Natural killer cell (primary cell): ENCODE data around the gene PRPF6. TPM values are rescaled to one million over a fixed set of nuclear protein-coding genes. Genes with fewer than 3 reads are reported as not detected.

Experiments
- ATAC-seq, 3 donors: fragments of 150-1000 bp in 2 of 3; fragments of 200-7000 bp in 1 of 3; cut with Tn5 transposase; 1 replicate in 1 of 3; 2 replicates in 2 of 3; pipeline ENCODE4 v1.10.0; 2021; ENCODE audit warnings: mild to moderate bottlenecking in 2 of 3, moderate library complexity in 2 of 3
- DNase-seq, 2 donors: peaks; one replicate each; pipeline versions ENCODE4 v3.0.0 to v3.0.0-alpha.2; 2013 to 2021; ENCODE audit warnings: mixed read lengths in 1 of 2
- H3K27ac ChIP-seq: one replicate; pipeline ENCODE4 v1.5.1; 2013; ENCODE audit warnings: mild to moderate bottlenecking, low read length
- H3K27me3 ChIP-seq: one replicate; pipeline ENCODE4 v1.6.1; 2013; ENCODE audit warnings: low read length; ENCODE audit not compliant: control insufficient read depth, insufficient read depth
- H3K36me3 ChIP-seq: one replicate; pipeline ENCODE4 v1.6.1; 2013; ENCODE audit warnings: low read length; ENCODE audit not compliant: control insufficient read depth, insufficient read depth
- H3K4me1 ChIP-seq: one replicate; pipeline ENCODE4 v1.6.1; 2013; ENCODE audit warnings: low read length; ENCODE audit not compliant: control insufficient read depth, insufficient read depth
- H3K4me3 ChIP-seq: one replicate; pipeline ENCODE4 v1.5.1; 2013; ENCODE audit warnings: low read length
- H3K9me3 ChIP-seq: one replicate; pipeline ENCODE4 v1.6.1; 2013; ENCODE audit warnings: low read length; ENCODE audit not compliant: control insufficient read depth, insufficient read depth
- H3K27ac Mint-ChIP-seq, 2 donors: one replicate each; pipeline ENCODE4 v1.8.0; 2022; ENCODE audit warnings: mild to moderate bottlenecking in 2 of 2, mixed read lengths in 2 of 2, moderate library complexity in 1 of 2
- H3K27me3 Mint-ChIP-seq, 2 donors: one replicate each; pipeline ENCODE4 v1.8.0; 2022; ENCODE audit warnings: low read depth in 2 of 2, mixed read lengths in 2 of 2
- H3K36me3 Mint-ChIP-seq: one replicate; pipeline ENCODE4 v1.8.0; 2022; ENCODE audit warnings: mixed read lengths
- H3K4me1 Mint-ChIP-seq, 2 donors: one replicate each; pipeline ENCODE4 v1.8.0; 2022; ENCODE audit warnings: mixed read lengths in 2 of 2
- H3K4me3 Mint-ChIP-seq: one replicate; pipeline ENCODE4 v1.8.0; 2022; ENCODE audit warnings: mild to moderate bottlenecking, moderate library complexity, mixed read lengths
- H3K9me3 Mint-ChIP-seq, 2 donors: one replicate each; pipeline ENCODE4 v1.8.0; 2022; ENCODE audit warnings: mixed read lengths in 2 of 2
- CTCF ChIP-seq: fragments of 200-600 bp; IDR thresholded peaks from one replicate; pipeline ENCODE4 v1.8.0; 2022; ENCODE audit warnings: antibody characterized with exemption
- WGBS: methylation state at CpG from one replicate; pipeline ENCODE4 v1.1.7; 2013; ENCODE audit warnings: missing lambda C conversion rate; ENCODE audit not compliant: insufficient coverage; 5-methylcytosine and 5-hydroxymethylcytosine counted together
- intact Hi-C: fragments of 100-400 bp; cut with micrococcal nuclease; formaldehyde crosslinking; loops from one replicate; pipeline ENCODE4 v1.14.2; 2022
- total RNA-seq, 4 donors: library from RNA; stranded (reverse); fragments of 120-200 nt in 1 of 4; gene quantifications; one replicate each; pipeline versions ENCODE4 v1.2.3 to v1.2.4, GENCODE V29; 2013 to 2022

The PRPF6 gene
- total RNA-seq, 3 donors from 2014 or later (not counting 1 experiment from before 2014, with no cell fraction given), result 52.7 to 63.0 (median 55.0) TPM

GRCh38 chr20:64000906-64001305 is 20.0 kb downstream of the PRPF6 start:
- Histone ChIP-seq H3K9me3 (no peaks in the 10 kb centered on the region), H3K4me1 (no peaks in the 10 kb centered on the region), H3K4me3 (no peak overlapping the region), H3K27me3 (no peaks in the 10 kb centered on the region), H3K27ac (no peak overlapping the region), H3K36me3 (peaks cover 70% of the 10 kb centered on the region)
- DNase-seq (no peak), ATAC-seq (no peak)
- intact Hi-C loops, result no loop called here
- no peak overlapping the region for H3K4me3 Mint-ChIP-seq
- H3K36me3 Mint-ChIP-seq, result no peaks in the 10 kb centered on the region
- peaks cover 0 to 4% of the 10 kb centered on the region in 2 donors for H3K4me1 Mint-ChIP-seq
- H3K27ac Mint-ChIP-seq, result no peak overlapping the region
- H3K9me3 Mint-ChIP-seq, result no peaks in the 10 kb centered on the region
- TF ChIP-seq CTCF, result no peak
- no peaks in the 10 kb centered on the region for H3K27me3 Mint-ChIP-seq
- 98% methylated on average over 12 of the region's 12 CpGs for WGBS

GRCh38 chr20:64001607-64002011 is 20.7 kb downstream of the PRPF6 start:
- peaks cover 0 to 4% of the 10 kb centered on the region in 2 donors for H3K4me1 Mint-ChIP-seq
- H3K36me3 ChIP-seq, result peaks cover 65% of the 10 kb centered on the region
- H3K4me3 ChIP-seq, result no peak overlapping the region
- TF ChIP-seq CTCF, result no peak
- no peaks in the 10 kb centered on the region for H3K27me3 ChIP-seq
- no peaks in the 10 kb centered on the region for H3K36me3 Mint-ChIP-seq
- H3K27ac ChIP-seq, result no peak overlapping the region
- H3K4me3 Mint-ChIP-seq, result no peak overlapping the region
- intact Hi-C loops, result no loop called here
- WGBS, result 96% methylated on average over 11 of the region's 11 CpGs
- H3K4me1 ChIP-seq, result no peaks in the 10 kb centered on the region
- no peaks in the 10 kb centered on the region for H3K9me3 ChIP-seq
- H3K27me3 Mint-ChIP-seq, result no peaks in the 10 kb centered on the region
- DNase-seq (no peak), ATAC-seq (no peak)
- H3K27ac Mint-ChIP-seq, result no peak overlapping the region
- H3K9me3 Mint-ChIP-seq, result no peaks in the 10 kb centered on the region

GRCh38 chr20:64003960-64004725 is 23.2 kb downstream of the PRPF6 start:
- no peaks in the 10 kb centered on the region for H3K4me1 ChIP-seq
- 97% methylated on average over 7 of the region's 7 CpGs for WGBS
- TF ChIP-seq CTCF, result no peak
- intact Hi-C loops, result no loop called here
- no peaks in the 10 kb centered on the region for H3K9me3 Mint-ChIP-seq
- H3K27me3 Mint-ChIP-seq, result no peaks in the 10 kb centered on the region
- no peak overlapping the region for H3K4me3 ChIP-seq
- peaks cover 59% of the 10 kb centered on the region for H3K36me3 ChIP-seq
- DNase-seq, result no peak
- H3K4me3 Mint-ChIP-seq, result no peak overlapping the region
- H3K27ac ChIP-seq, result no peak overlapping the region
- peaks cover 0 to 5% of the 10 kb centered on the region in 2 donors for H3K4me1 Mint-ChIP-seq
- no peaks in the 10 kb centered on the region for H3K36me3 Mint-ChIP-seq
- no peak for ATAC-seq
- no peaks in the 10 kb centered on the region for H3K27me3 ChIP-seq
- no peak overlapping the region for H3K27ac Mint-ChIP-seq
- peaks cover 3% of the 10 kb centered on the region for H3K9me3 ChIP-seq

GRCh38 chr20:64005394-64005793 is 24.5 kb downstream of the PRPF6 start:
- WGBS, result 65% methylated on average over 6 of the region's 6 CpGs
- no peak for DNase-seq
- no peak overlapping the region for H3K4me3 Mint-ChIP-seq
- H3K4me1 Mint-ChIP-seq, result peaks cover 10 to 16% of the 10 kb centered on the region in 2 donors
- peaks cover 53% of the 10 kb centered on the region for H3K36me3 ChIP-seq
- peaks cover 3% of the 10 kb centered on the region for H3K9me3 ChIP-seq
- no peaks in the 10 kb centered on the region for H3K9me3 Mint-ChIP-seq
- H3K27me3 Mint-ChIP-seq, result no peaks in the 10 kb centered on the region
- no peaks in the 10 kb centered on the region for H3K27me3 ChIP-seq
- intact Hi-C loops, result no loop called here
- H3K4me3 ChIP-seq, result no peak overlapping the region
- H3K27ac ChIP-seq, result no peak overlapping the region
- peaks cover 11% of the 10 kb centered on the region for H3K4me1 ChIP-seq
- ATAC-seq, result no peak
- H3K36me3 Mint-ChIP-seq, result peaks cover 7% of the 10 kb centered on the region
- H3K27ac Mint-ChIP-seq, result no peak overlapping the region
- no peak for TF ChIP-seq CTCF
